ENCODE results near the gene CHIC2.

The CHIC2 gene

DNA sequence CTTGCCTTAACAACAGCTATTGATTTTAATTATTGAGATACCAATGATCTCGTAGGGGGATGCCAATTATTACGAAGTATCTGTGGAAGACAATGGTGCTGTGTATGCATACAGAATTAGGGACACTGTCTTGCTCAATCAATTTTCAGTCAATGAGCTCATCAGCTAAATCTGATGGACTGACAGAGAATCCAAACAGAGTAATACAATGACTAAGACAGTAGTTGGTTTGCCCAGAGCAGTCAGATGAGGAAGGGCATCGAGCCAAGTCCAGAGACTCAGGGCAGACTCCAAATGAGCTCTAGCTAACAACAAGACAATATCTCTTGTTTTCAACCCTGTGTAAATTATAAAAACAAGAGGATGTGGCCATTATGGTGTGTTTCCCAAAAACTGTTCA, 20.9 kb upstream of the CHIC2 start:
- Mint-ChIP-seq H3K9me3 (peaks cover 0 to 3% of the 10 kb centered on the region in 2 donors), H3K27me3 (peaks cover 24 to 38% of the 10 kb centered on the region in 2 donors), H3K4me1 (no peaks in the 10 kb centered on the region), H3K4me3 (no peak overlapping the region), H3K27ac (no peak overlapping the region), H3K36me3 (no peaks in the 10 kb centered on the region)
- DNase-seq (no peak), ATAC-seq (replicated peaks) (no peak)

DNA sequence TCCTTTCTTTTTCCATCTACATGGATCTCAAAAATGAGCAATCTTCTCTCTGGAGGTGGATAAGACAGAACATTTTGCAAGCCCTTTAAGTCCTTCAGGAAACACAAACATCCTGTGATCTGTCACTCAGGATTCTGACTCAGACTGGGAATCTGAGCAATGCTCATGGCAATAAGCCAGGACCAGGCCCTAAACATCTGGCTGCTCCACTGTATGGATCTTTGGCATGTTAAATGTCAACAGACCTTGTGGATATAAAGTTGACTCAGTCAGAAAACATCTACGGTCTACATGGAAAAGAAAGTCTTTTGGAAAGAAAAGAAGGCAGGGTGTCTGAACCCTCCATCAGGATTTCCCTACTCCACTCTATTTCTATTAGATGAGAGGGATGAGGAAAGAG, 17.8 kb upstream of the CHIC2 start:
- Mint-ChIP-seq H3K4me3 (no peak overlapping the region), H3K27me3 (peaks cover 26 to 35% of the 10 kb centered on the region in 2 donors), H3K4me1 (no peaks in the 10 kb centered on the region), H3K9me3 (peaks cover 0 to 2% of the 10 kb centered on the region in 2 donors), H3K36me3 (no peaks in the 10 kb centered on the region), H3K27ac (no peak overlapping the region)
- no peak for DNase-seq
- no peak for ATAC-seq (replicated peaks)

DNA sequence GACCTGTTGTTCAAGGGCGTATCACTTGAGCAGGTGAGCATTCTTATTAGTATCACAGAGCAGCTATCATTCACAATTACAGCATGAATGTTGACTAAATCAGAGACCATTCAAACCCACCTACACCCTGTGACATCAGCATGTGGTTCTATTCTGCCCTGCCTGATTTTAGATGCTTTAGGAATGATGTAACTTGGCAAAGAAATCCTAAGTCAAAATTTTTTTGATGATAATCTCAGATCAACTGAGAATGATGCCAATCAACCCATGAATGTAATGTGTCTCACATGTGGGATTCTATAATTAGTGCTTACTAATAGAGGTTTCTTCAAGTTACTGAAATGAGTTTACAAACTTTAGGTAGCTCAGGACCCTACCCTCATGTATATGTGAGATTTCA, 13.4 kb upstream of the CHIC2 start:
- Mint-ChIP-seq H3K36me3 (no peaks in the 10 kb centered on the region), H3K9me3 (peaks cover 0 to 2% of the 10 kb centered on the region in 2 donors), H3K27me3 (peaks cover 14% of the 10 kb centered on the region in 2 donors), H3K4me1 (no peaks in the 10 kb centered on the region), H3K27ac (no peak overlapping the region), H3K4me3 (no peak overlapping the region)
- ATAC-seq (replicated peaks) (no peak), DNase-seq (no peak)

DNA sequence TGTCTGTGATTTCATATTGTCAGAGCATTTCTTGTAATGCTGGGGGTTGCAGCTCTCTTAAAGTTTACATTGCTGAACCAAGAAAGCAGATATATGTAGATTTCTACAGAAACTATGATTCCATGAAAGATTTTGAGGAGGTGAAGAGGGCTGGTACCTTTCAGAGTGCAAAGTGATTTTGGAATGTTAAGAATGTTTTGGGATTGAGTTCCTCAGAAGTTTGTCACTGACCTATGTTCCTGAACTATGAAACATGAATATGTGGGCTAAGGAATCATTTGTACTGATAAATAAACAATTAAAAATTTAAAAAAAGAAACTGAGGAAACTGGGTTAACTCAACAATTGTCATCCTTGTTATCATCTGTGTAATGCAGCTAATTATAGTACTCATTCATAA, 12.3 kb upstream of the CHIC2 start:
- ATAC-seq (replicated peaks) (no peak), DNase-seq (no peak)
- H3K27me3 Mint-ChIP-seq, result peaks cover 14 to 17% of the 10 kb centered on the region in 2 donors
- H3K4me1 Mint-ChIP-seq, result no peaks in the 10 kb centered on the region
- no peak overlapping the region for H3K4me3 Mint-ChIP-seq
- H3K36me3 Mint-ChIP-seq, result no peaks in the 10 kb centered on the region
- no peak overlapping the region for H3K27ac Mint-ChIP-seq
- H3K9me3 Mint-ChIP-seq, result peaks cover 0 to 2% of the 10 kb centered on the region in 2 donors

DNA sequence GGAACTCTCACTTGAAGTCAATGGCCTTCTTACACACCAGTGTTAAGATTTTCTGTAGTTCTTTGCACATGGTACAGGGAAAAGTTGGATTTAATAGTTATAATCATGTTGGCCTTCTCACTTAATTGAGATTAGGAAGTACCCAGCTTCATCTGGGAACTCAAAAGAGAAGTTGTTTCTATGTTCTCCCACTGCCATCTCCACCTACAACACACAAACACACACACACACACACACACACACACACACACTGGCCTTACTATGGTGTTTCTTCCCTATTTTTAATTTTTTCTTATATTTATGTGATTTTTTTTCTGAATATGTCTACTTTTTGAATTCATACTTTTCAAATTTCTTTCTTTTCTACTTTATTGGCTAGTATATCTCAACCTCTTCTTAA, 10.0 kb upstream of the CHIC2 start:
- ATAC-seq (replicated peaks) (no peak), DNase-seq (no peak)
- no peaks in the 10 kb centered on the region for H3K9me3 Mint-ChIP-seq
- H3K27me3 Mint-ChIP-seq, result peaks cover 14% of the 10 kb centered on the region in 2 donors
- H3K4me1 Mint-ChIP-seq, result no peaks in the 10 kb centered on the region
- H3K27ac Mint-ChIP-seq, result no peak overlapping the region
- H3K36me3 Mint-ChIP-seq, result no peaks in the 10 kb centered on the region
- H3K4me3 Mint-ChIP-seq, result no peak overlapping the region

DNA sequence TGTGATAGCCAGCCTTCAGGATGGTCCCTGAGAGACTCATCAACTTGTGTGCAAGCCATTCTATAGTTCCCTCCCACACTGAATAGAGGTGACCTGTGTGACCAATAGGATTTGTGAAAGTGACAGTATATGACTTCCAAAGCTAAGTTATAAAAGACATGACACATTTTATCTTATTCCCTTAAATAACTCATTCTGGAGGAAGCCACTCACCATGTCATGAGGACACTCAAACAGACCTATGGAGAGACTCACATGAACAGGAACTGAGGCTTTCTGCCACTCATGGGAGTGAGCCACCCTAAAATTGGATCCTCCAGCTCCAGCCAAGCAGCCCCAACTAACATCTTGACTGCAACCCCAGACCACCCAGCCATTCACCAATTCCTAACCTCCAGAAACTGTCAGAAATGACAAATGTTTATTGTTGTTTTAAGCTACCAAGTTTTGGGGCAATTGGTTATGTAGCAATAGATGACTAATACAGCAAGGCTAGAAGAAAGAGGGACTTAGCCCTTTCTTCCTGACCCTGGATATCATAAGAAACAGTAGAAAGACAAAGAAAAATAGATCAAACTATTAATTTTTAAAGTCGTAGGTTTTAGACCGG, 9.0 kb upstream of the CHIC2 start:
- H3K27ac Mint-ChIP-seq, result no peak overlapping the region
- no peaks in the 10 kb centered on the region for H3K36me3 Mint-ChIP-seq
- H3K9me3 Mint-ChIP-seq, result no peaks in the 10 kb centered on the region
- ATAC-seq (replicated peaks) (no peak), DNase-seq (no peak)
- H3K4me1 Mint-ChIP-seq, result no peaks in the 10 kb centered on the region
- peaks cover 10 to 14% of the 10 kb centered on the region in 2 donors for H3K27me3 Mint-ChIP-seq
- H3K4me3 Mint-ChIP-seq, result no peak overlapping the region

DNA sequence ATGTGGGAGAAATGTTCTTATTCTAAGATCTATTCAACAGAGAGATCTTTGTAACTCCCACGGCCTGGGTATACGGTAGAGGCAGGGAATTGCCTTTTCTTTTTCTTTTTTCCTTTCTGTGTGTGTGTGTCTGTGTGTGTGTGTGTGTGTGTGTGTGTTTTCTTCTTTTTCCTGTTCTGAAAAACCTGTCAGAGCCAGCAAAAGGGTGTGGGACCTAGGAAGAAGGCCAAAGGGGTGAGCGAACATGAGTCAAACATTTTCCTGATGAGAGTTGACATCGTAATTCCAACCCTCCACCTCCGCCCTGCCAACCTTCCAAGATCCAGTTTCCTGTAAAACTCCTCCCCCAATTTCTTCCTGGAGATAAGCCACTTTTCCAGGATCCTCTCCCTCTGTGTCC, 2.8 kb upstream of the CHIC2 start:
- H3K27me3 Mint-ChIP-seq, result peaks cover 4 to 7% of the 10 kb centered on the region in 2 donors
- no peaks in the 10 kb centered on the region for H3K36me3 Mint-ChIP-seq
- ATAC-seq (replicated peaks) (no peak), DNase-seq (no peak)
- no peaks in the 10 kb centered on the region for H3K9me3 Mint-ChIP-seq
- H3K4me3 Mint-ChIP-seq, result no peak overlapping the region
- no peak overlapping the region for H3K27ac Mint-ChIP-seq
- peaks cover 12 to 27% of the 10 kb centered on the region in 2 donors for H3K4me1 Mint-ChIP-seq

DNA sequence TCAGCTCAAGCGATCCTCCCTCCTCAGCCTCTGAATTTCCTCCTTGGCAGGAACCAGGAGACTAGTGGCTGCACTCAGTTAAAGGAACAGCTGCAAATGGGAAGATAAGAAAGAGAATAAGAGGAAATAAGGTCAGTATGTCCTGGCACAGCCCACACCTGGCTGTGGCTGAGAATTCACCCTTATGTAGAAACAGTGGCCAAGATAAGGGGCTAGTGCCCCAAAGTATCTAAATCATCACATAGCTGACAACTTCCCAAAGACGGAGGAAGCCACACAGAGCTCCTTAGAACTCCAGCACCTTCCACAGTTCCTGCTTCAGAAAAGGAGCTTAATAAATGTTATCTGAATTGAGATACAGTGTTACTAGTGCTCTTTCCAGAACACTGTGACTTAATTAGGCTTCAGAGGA, 2.3 kb upstream of the CHIC2 start:
- Mint-ChIP-seq H3K9me3 (no peaks in the 10 kb centered on the region), H3K4me3 (no peak overlapping the region), H3K27me3 (peaks cover 4 to 7% of the 10 kb centered on the region in 2 donors), H3K4me1 (peaks cover 12 to 31% of the 10 kb centered on the region in 2 donors), H3K36me3 (no peaks in the 10 kb centered on the region), H3K27ac (no peak overlapping the region)
- ATAC-seq (replicated peaks), result no peak
- no peak for DNase-seq

DNA sequence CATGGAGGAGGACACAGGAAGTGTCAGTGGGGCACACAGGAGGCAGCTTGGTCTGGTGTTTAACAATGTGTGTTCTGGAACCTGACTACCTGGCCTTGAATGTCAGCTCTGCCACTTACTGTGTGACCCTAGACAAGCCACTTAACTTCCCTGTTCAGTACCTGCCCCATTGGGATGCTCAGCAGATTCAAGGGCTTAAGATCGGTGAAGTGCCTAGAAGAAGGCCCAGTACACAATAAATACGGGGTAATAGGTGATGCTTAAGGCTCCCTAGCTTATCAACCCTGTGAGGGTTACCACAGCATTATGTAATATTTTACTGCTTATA, 1.6 kb upstream of the CHIC2 start:
- no peak for ATAC-seq (replicated peaks)
- no peaks in the 10 kb centered on the region for H3K9me3 Mint-ChIP-seq
- peaks cover 4 to 7% of the 10 kb centered on the region in 2 donors for H3K27me3 Mint-ChIP-seq
- no peaks in the 10 kb centered on the region for H3K36me3 Mint-ChIP-seq
- H3K27ac Mint-ChIP-seq, result no peak overlapping the region
- H3K4me1 Mint-ChIP-seq, result peaks cover 12 to 34% of the 10 kb centered on the region in 2 donors
- DNase-seq, result no peak
- no peak overlapping the region for H3K4me3 Mint-ChIP-seq

DNA sequence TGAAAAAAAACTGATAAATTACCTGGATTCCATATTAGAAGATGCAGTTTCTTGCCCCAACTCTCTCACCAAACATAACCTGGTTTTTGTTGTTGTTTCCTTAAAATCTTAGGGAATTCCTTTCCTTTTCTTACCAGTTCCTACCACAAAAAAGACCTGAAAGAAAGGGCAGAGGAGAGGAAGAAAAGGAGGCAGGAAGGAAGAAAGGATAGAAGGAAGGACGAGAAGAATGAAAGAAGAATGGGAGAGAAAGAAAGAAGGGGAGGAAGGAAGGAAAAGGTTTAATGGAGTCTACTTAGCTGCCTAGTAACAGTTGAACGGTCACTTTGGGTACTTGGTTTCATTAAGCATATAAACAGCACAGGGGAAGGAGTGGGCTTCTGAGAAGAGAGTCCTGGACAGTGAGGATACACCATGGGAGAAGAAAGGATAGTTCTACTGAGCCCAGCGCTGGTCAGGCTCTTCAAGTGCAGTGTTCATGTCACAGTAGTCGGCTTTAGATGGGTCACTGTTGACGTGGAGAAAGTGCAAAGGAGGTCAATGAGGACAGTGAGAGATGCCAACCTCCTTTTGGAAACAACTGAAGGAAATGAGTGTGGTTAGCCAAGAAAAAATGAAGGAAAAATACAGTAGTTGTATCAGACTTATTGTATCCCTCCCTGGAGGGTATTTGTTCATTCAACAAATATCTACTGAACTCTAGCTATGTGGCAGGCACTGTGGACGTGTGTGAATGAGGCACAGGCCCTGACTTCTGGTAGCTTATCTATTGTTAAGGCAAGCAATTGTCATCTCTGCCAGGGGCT, 1.1 kb upstream of the CHIC2 start:
- Mint-ChIP-seq H3K27me3 (peaks cover 4 to 7% of the 10 kb centered on the region in 2 donors), H3K36me3 (no peaks in the 10 kb centered on the region), H3K9me3 (no peaks in the 10 kb centered on the region), H3K27ac (peak overlapping the region; percentile 20), H3K4me1 (peaks cover 12 to 34% of the 10 kb centered on the region in 2 donors), H3K4me3 (peak overlapping the region; percentile 90 to 93)
- DNase-seq (no peak), ATAC-seq (replicated peaks) (no peak)

DNA sequence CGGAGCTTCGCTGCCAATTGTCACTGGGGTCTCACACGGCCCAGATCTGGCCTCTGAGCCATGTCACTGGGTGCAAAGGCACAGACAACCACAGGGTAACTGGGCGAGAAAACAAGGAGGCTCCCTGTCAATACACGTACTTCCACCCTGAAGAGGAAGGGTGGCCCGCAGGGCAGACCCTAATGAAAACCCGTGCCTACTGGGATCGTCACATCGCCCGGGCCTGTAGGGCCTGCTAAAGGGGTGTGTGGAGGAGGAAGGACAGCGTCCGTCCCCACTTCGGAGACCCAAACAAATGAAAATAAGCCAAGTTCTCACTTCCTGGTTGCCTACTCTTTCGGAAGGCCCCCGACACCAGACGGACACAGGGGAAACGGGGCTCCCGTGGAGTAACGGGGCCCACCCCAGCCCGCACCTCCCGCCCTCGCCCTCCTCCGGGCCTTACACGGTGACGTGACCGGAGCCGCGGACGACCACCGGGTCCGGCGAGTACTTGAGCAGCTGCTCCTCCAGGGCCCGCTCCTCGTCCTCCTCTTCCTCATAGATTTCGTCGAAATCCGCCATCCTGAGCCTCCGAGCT, 578 bp downstream of the CHIC2 start:
- Mint-ChIP-seq H3K4me3 (peak overlapping the region; percentile 90 to 93), H3K4me1 (peaks cover 16 to 40% of the 10 kb centered on the region in 2 donors), H3K36me3 (peaks cover 0 to 5% of the 10 kb centered on the region in 2 donors), H3K27me3 (no peaks in the 10 kb centered on the region), H3K9me3 (no peaks in the 10 kb centered on the region), H3K27ac (peak overlapping the region; percentile 96)
- ATAC-seq (replicated peaks), result peak; percentile 50 to 51
- DNase-seq, result peak; percentile 26

DNA sequence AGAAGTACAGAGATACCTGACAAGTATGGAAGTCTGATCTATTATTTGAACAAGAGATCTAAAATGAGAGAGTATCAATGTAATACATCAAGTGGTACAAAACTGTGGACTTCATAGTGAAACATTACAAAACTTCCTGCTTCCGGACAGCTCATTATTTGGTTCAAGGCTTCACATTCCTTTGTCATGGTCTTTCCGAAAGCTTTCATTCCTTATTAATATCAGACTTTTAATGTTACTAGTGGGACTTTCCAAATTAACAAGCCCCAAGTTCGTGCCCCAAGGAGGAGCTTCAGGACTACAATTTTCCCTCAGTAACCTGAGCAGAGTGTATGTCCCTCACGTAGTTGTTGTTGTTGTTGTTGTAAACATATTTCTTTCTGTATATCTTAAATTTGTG, 1.2 kb downstream of the CHIC2 start:
- peaks cover 18 to 44% of the 10 kb centered on the region in 2 donors for H3K4me1 Mint-ChIP-seq
- no peaks in the 10 kb centered on the region for H3K27me3 Mint-ChIP-seq
- peak overlapping the region; percentile 96 for H3K27ac Mint-ChIP-seq
- H3K4me3 Mint-ChIP-seq, result peak overlapping the region; percentile 90 to 93
- no peaks in the 10 kb centered on the region for H3K9me3 Mint-ChIP-seq
- H3K36me3 Mint-ChIP-seq, result peaks cover 0 to 5% of the 10 kb centered on the region in 2 donors
- DNase-seq (no peak), ATAC-seq (replicated peaks) (no peak)

DNA sequence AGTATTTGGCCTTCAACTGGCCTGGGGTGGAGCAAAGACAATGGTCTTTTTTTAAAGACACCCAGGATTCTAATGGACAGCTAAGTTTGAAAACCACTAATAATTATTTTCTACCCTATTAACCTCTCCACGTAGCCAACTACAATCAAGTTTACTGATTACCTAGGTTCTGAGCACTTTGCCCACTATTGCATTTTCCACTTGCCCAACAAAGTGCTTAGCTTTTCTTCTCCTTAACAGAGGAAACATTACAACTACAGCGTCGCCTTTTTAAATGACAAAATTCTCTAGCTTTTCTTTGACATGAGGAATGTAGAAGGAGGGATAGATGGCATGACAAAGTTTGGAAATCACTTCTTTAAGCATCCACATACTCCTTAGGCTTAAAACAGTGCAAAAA, 2.0 kb downstream of the CHIC2 start:
- peaks cover 21 to 52% of the 10 kb centered on the region in 2 donors for H3K4me1 Mint-ChIP-seq
- H3K9me3 Mint-ChIP-seq, result no peaks in the 10 kb centered on the region
- H3K4me3 Mint-ChIP-seq, result peak overlapping the region; percentile 36 to 93
- ATAC-seq (replicated peaks), result no peak
- no peak overlapping the region for H3K27ac Mint-ChIP-seq
- no peak for DNase-seq
- H3K27me3 Mint-ChIP-seq, result no peaks in the 10 kb centered on the region
- peaks cover 0 to 5% of the 10 kb centered on the region in 2 donors for H3K36me3 Mint-ChIP-seq

DNA sequence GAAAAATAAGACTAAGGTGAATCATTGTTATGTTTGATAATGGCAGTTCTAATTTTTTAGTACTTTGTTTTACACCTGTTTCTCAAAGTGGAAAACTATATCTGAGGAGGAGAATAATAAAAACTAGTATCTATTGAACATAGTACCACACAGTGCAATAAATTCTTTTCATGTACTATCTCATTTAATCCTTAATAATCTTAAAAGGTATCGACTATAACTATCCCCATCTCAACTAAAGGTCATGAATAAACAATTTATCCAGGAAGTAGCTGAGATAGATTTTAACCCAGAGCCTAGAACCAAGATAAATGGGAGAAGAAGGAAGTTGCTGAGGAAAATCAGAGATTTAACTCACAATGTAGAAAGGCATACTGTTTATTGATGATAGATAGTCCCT, 2.5 kb downstream of the CHIC2 start:
- no peak for ATAC-seq (replicated peaks)
- Mint-ChIP-seq H3K27ac (no peak overlapping the region), H3K27me3 (no peaks in the 10 kb centered on the region), H3K4me3 (no peak overlapping the region), H3K9me3 (no peaks in the 10 kb centered on the region), H3K36me3 (peaks cover 0 to 5% of the 10 kb centered on the region in 2 donors), H3K4me1 (peaks cover 26 to 58% of the 10 kb centered on the region in 2 donors)
- DNase-seq, result no peak

DNA sequence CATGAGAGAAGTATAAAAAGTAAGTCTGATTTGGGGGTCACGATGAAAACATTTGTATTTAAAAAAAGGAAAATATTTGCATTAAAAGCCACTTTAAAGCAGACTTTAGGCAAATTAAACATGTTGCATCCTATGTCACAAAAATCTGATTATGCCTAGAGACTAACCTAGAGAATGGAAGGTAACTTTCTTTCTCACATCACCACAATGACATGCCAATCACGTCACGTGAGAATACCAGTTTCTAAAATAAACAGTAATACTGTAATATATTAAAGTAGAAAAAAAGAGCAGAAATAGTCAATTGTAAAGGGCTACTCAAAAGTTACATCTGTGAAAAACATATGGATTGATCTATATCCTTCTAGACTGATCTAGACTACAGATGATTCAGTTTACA, 3.3 kb downstream of the CHIC2 start:
- no peak for DNase-seq
- no peak for ATAC-seq (replicated peaks)
- H3K36me3 Mint-ChIP-seq, result peaks cover 0 to 5% of the 10 kb centered on the region in 2 donors
- no peak overlapping the region for H3K27ac Mint-ChIP-seq
- no peaks in the 10 kb centered on the region for H3K9me3 Mint-ChIP-seq
- no peak overlapping the region for H3K4me3 Mint-ChIP-seq
- H3K4me1 Mint-ChIP-seq, result peaks cover 30 to 64% of the 10 kb centered on the region in 2 donors
- H3K27me3 Mint-ChIP-seq, result no peaks in the 10 kb centered on the region

Measured in stimulated activated naive B cell treated with anti-CD40 and anti-IgM and Interleukin-4, amounts not matched to agents 10 μg/mL and 1 μg/mL and 100 μg/mL, for 72 hours (primary cell).